NCI-H2227 (cell line): ENCODE results near the gene RGS6.

ENCODE experiments used
- DNase-seq: peaks from one replicate; lab custom pipeline; 2025; ENCODE audit not compliant: unreplicated experiment; lab: John Stamatoyannopoulos, UW

RGS6 gene

DNA sequence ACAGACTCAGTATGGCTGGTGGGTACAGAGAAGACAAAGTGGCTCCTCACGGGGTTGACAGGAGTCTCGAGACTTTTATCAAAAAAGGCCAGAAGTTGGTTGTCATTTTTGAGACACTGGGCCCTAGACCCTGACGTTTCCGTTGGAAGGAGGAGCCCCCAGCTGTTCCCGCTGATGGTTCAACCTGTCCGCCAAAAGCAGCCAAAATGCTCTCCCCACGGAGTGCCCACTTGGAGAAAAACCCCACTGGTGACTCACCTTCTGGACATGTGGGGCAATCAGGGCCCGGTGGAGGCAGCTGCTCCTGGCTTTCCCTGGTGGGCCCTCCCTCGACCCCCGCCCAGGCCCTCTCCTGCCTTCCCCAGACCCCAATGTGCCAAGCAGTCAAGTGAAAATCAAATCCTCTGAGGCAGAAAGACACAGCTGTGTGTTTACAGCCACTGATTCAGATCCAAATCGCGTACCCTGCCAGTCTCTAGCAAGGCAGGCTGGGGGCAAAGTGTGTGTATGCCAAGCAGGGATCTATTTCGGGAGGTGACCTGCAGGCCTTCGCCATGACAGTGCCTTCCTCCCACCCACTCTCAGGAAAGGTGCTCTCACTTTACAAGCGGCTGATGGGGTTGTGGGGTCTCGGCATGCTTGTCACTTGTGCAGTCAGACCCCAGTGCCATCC is 614.3 kb downstream of the RGS6 start:
- DNase-seq, result no peak

GRCh38 chr14:72547999-72548398 is 615.8 kb downstream of the RGS6 start:
- DNase-seq, result no peak

DNA sequence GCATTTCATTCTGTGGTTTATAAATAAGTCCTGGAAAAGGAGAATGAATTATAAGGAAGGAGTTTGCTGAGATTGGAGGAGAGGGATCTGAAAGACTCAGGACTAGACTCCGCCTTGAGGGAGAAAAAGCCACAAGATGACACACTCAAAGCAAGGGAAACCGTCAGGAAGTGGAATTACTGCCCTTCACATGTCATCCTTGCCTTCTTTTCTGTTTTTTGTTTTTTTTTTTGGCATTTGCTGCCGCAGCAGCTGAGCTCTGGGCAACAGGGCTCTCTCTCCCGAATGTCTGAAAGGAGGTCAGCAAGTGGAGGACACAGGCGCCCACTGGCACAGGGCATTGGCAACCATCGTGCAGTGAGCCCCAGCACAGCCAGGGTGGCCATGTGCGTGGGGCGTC is 616.8 kb downstream of the RGS6 start:
- no peak for DNase-seq

GRCh38 chr14:72549854-72550253 is 617.6 kb downstream of the RGS6 start:
- DNase-seq, result no peak

- DNase-seq, result no peak
Observed at GRCh38 chr14:72550513-72550912, 618.3 kb downstream of the RGS6 start.

- no peak for DNase-seq
Observed at GRCh38 chr14:72552236-72552635, 620.0 kb downstream of the RGS6 start.

- no peak for DNase-seq
Observed at GRCh38 chr14:72553161-72553560, 620.9 kb downstream of the RGS6 start.

DNA sequence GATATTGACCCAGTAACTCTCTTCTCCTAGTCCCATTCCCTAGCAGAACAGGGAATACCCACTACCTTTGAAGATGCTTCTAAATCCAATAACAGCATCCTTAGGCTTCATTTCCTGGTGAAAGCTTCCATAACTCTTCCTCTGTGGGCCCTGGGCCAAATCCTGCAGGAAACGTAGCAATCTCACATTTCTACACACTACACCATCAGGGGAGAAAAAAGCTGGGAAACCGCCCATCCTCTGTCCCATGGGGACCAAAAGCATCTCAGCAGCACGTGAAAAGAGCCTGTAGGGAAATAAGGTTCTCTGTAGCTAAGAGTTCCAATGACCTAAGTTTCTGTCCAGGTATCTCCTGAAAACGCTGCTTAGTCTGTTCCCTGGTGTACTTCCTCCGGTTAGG is 621.4 kb downstream of the RGS6 start:
- DNase-seq, result no peak

DNA sequence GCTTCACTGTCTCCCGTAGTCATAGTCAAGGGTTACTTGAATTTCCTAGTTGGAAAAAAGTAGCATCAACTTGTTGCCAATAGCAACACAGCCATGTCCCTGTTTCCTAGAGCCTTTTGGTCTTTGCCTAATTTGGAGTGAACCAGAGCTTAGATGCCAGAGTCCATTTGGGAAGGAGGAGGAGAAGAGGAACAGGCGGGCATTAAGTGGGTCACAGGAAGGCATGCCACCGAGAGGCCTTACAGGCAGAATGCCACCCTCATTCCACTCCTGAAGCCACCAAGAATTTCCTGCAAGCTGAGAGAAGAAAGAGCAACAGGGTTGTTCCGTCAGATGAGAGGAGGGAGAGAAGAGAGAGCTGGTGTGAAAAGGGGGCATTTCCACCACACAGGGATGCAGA is 622.2 kb downstream of the RGS6 start:
- no peak for DNase-seq

- DNase-seq, result no peak
Observed at GRCh38 chr14:72554994-72555608, 622.9 kb downstream of the RGS6 start.

DNA sequence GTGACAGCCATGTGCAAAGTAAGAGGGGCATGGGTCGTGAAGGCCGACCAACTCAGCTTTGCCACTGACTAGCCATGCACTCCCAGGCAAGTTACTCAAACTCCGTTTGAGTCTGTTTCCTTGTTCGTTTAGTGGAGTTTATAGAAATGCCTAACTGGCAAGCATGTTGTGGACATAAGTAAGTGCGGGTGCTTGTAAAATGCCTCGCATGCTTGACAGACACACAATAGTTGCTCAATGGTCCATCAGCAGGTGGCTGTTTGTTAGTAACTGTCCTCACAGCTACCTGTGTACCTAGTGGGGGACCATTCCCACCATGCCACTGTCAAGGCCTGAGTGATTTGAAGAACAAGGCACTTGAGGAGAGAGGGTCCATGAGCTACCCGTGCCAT is 623.4 kb downstream of the RGS6 start:
- no peak for DNase-seq

DNA sequence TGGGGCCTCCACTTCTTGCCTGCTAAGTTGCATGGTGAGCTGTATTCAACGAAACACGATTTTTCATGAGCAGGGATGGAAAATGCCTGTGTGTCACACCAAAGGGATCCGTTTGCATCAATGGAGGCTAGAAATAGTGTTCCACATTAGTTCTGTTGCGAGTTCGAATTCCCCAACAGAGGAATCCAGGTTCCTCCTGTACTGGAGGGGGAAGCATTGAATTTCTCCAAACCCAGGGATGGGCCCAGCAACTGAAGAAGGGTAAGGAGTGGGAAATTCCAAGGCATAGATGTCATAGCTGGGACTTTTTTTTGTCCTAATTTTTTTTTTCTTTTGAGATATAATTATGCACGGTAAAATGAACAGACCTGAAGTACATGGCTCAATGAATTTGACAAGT is 625.4 kb downstream of the RGS6 start:
- no peak for DNase-seq

GRCh38 chr14:72558721-72559120 is 626.5 kb downstream of the RGS6 start:
- no peak for DNase-seq

GRCh38 chr14:72559202-72559601 is 627.0 kb downstream of the RGS6 start:
- no peak for DNase-seq

DNA sequence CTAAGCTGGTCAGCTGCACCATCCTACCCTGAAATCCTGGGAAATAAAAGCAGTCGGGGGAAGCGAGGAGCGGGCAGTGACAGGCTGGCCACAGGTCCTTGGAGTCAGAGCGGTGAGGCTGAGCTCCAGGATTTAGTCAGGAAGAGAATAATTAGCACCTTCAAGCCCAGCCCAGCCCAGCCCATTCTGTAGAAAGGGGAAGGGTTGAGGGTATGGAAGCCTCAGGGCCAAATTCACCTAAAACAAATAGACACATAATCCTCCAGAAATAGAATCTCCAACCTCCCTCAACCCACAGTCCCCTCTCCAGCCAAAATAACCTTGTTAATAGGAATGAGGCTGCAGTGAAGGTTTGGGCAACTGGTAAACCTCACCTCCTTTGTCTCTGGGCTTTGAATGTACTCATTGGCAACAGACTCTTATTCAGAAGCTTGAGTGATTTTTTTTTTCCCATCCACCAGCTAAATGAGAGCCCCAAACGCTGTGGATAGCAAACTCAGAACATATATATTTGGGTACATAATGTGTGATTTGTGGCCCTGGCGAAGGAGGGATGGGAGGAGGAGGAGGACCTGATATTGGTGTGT is 627.5 kb downstream of the RGS6 start:
- no peak for DNase-seq

GRCh38 chr14:72560331-72560730 is 628.1 kb downstream of the RGS6 start:
- DNase-seq, result no peak

DNA sequence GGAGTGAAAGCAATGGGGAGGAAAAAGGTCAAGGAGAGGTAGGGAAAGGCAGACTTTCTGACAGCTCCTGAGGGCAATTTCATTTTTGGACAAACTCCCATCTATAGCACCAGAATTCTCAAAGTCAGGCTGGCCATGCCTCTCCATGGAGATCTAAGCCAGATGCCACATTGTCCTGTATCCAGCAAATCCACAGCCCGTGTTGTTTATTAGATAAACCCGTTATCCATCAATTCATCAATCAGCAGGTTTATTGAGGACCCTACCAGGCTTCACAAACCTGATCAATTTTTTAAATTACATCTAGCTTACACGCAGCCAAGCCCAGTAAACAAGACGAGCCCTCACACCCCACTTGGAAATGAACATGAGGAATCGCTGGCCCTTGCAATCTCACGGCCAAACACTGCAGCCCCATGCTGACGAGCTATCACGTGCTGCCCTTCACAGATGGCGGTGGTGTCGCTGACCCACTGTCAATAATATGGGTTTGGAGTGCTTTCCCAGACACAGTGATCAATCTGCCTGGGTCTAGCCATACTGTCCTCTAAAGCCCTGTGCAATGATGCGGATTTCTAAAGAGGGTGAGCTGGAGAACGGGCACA is 628.8 kb downstream of the RGS6 start:
- DNase-seq, result no peak

GRCh38 chr14:72562300-72562699 is 630.1 kb downstream of the RGS6 start:
- no peak for DNase-seq

DNA sequence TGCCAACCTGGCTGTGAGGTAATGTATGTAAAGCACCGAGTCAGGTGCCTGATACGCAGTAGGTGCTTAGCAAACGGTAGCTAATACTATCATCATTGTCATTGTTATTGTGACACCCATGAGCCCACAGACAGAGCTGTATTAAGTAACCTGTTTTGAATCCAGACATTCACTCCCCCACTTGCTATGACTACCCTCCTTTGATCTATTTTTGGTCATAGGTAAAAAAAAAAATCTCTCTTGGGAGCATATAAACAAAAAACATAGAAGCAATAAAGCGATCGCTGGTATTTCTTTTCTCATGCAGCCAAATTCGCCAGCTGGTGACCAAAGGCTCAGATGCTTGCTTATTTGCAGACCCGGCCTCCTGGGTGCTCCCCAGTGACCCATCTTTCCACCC is 631.4 kb downstream of the RGS6 start:
- DNase-seq, result no peak

DNA sequence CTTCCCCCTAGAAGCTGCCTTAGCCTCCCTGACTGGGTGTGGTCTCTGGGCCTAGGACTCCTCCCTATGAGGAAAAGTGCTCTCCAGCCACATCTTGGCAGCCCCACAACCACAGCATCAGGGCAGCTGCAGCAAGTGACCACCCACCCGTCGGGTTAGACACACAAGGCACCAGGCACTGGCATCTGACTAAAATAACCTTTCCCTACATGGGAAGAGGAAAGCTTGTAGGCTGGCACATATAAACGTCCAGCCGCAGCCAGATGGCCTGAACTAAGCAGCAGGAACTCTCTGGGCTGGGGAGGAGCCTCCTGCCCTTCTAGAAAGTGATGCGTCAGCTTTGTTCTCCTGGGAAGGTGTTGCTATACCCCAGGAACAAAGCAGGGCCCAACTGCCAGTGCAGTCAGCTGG is 632.9 kb downstream of the RGS6 start:
- no peak for DNase-seq

DNA sequence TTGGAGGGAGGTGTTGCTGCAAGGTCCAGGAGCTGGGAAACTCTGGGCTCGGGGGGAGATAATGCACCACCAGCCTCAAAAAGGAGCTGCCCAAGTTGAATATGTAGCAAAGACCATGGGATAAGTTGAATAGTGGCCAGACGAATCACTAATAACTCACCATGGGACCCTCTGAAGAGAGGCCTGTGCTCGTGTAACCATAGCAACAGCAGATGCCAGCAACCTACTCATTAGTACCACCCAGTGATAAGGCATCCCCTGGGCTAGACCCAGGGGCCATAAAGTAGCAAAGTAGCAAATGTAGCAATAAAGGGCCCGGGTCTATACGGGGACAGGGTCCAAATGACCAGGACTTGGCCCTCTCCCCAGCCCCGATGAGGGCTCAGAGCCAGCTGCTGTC is 633.7 kb downstream of the RGS6 start:
- no peak for DNase-seq

GRCh38 chr14:72567226-72567625 is 635.0 kb downstream of the RGS6 start:
- no peak for DNase-seq
